Thyroid gland (tissue), 4 donors: ENCODE measurements around the gene TTI1. TPM values are rescaled to one million over a fixed set of nuclear protein-coding genes. Genes with fewer than 3 reads are reported as not detected.

Experiments
- DNase-seq, 2 donors: peaks; one replicate each; pipeline ENCODE4 v3.0.0-alpha.2; 2019
- H3K27ac ChIP-seq, 3 donors: fragments of 200-600 bp; sonication (generic); 1 replicate in 2 of 3; 2 replicates in 1 of 3; pipeline ENCODE4 v1.5.1; 2016 to 2019; ENCODE audit warnings: mild to moderate bottlenecking in 1 of 3, moderate library complexity in 1 of 3
- H3K27me3 ChIP-seq: fragments of 200-600 bp; sonication (generic); one replicate; pipeline ENCODE4 v1.5.1; 2019
- H3K36me3 ChIP-seq, 2 donors: fragments of 200-600 bp; sonication (generic); one replicate each; pipeline ENCODE4 v1.5.1; 2016 to 2019
- H3K4me1 ChIP-seq, 2 donors: fragments of 200-600 bp; sonication (generic); one replicate each; pipeline ENCODE4 v1.5.1; 2017 to 2019
- H3K4me3 ChIP-seq, 3 donors: fragments of 200-600 bp; sonication (generic); replicated peaks in 1 of 3; 1 replicate in 2 of 3; 2 replicates in 1 of 3; pipeline ENCODE4 v1.5.1; 2016; ENCODE audit warnings: mild to moderate bottlenecking in 1 of 3
- H3K9me3 ChIP-seq: fragments of 200-600 bp; sonication (generic); one replicate; pipeline ENCODE4 v1.5.1; 2017
- POLR2A ChIP-seq, 2 donors: fragments of 450-650 bp; IDR thresholded peaks; one replicate each; pipeline ENCODE4 v1.6.1; 2017; ENCODE audit warnings: antibody characterized with exemption in 2 of 2, mild to moderate bottlenecking in 2 of 2, moderate library complexity in 1 of 2
- WGBS, 2 donors: methylation state at CpG; one replicate each; pipeline ENCODE4 v1.1.5; 2017; 5-methylcytosine and 5-hydroxymethylcytosine counted together
- intact Hi-C: fragments of 100-400 bp; cut with DNase I; formaldehyde crosslinking; loops from one replicate; pipeline ENCODE4 v1.15.1; 2023
- total RNA-seq, 4 donors: library from RNA; depleted of rRNA; stranded (reverse); fragments of >200 nt; gene quantifications; one replicate each; pipeline ENCODE4 v1.2.3, GENCODE V29; 2016
- TF ChIP-seq, protein P1 (sequence below), 6 experiments: fragments of 200-600 bp in 3 of 6; fragments of 450-650 bp in 3 of 6; sonication (generic) in 3 of 6; IDR thresholded peaks; one replicate each; pipeline ENCODE4 v1.5.1; 2016 to 2019; ENCODE audit warnings: antibody characterized with exemption in 6 of 6, mild to moderate bottlenecking in 2 of 6, inconsistent platforms in 1 of 6, moderate library complexity in 1 of 6

Gene TTI1
- total RNA-seq, 4 donors from 2014 or later: 23.0 to 45.0 (median 30.1) TPM

DNA sequence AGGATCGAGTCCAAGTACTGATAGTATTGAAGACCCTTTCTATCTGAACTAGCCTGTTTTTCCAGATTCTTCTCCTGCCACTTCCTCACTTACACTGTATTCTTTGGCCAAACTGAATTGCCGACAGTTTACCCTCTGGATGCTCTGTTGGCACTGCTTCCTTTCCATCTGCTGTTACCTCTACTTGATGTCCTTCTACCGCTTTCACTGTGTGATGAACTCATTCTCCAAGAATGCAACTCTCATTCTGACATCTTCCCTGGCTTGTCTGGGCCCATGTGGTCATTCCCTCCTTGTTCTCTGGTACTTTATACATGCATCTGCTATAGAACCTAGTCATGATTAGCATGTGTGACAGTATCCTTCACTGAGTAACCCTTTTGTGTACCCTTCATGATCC, 16.5 kb upstream of the TTI1 start:
- 69 to 75% methylated on average over 3 of the region's 3 CpGs for WGBS, 2 donors
- intact Hi-C loops: no loop called here

GRCh38 chr20:38046572-38046971, 13.3 kb upstream of the TTI1 start:
- WGBS, 2 donors: 70 to 78% methylated on average over 4 of the region's 4 CpGs
- Histone ChIP-seq H3K4me3 (no peak overlapping the region), H3K27me3 (no peaks in the 10 kb centered on the region), H3K9me3 (no peaks in the 10 kb centered on the region), H3K4me1 (peaks cover 9 to 10% of the 10 kb centered on the region in 2 donors), H3K27ac (no peak overlapping the region), H3K36me3 (peaks cover 22% of the 10 kb centered on the region in 2 donors)
- intact Hi-C loops: no loop called here
- TF ChIP-seq, protein P1, sequence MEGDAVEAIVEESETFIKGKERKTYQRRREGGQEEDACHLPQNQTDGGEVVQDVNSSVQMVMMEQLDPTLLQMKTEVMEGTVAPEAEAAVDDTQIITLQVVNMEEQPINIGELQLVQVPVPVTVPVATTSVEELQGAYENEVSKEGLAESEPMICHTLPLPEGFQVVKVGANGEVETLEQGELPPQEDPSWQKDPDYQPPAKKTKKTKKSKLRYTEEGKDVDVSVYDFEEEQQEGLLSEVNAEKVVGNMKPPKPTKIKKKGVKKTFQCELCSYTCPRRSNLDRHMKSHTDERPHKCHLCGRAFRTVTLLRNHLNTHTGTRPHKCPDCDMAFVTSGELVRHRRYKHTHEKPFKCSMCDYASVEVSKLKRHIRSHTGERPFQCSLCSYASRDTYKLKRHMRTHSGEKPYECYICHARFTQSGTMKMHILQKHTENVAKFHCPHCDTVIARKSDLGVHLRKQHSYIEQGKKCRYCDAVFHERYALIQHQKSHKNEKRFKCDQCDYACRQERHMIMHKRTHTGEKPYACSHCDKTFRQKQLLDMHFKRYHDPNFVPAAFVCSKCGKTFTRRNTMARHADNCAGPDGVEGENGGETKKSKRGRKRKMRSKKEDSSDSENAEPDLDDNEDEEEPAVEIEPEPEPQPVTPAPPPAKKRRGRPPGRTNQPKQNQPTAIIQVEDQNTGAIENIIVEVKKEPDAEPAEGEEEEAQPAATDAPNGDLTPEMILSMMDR (IDR thresholded peaks at IDR 0.05): no peak
- TF ChIP-seq POLR2A (IDR thresholded peaks at IDR 0.05): no peak
- DNase-seq: no peak

More for the DNA sequence above, 16.5 kb upstream of the TTI1 start:
- H3K36me3 ChIP-seq: peaks cover 11 to 16% of the 10 kb centered on the region in 2 donors
- TF ChIP-seq, protein P1 (IDR thresholded peaks at IDR 0.05): no peak
- TF ChIP-seq POLR2A (IDR thresholded peaks at IDR 0.05): no peak
- H3K9me3 ChIP-seq: no peaks in the 10 kb centered on the region
- H3K27me3 ChIP-seq: no peaks in the 10 kb centered on the region
- H3K4me3 ChIP-seq: no peak overlapping the region
- H3K4me1 ChIP-seq: peaks cover 9 to 10% of the 10 kb centered on the region in 2 donors
- H3K27ac ChIP-seq: no peak overlapping the region
- no peak for DNase-seq

DNA sequence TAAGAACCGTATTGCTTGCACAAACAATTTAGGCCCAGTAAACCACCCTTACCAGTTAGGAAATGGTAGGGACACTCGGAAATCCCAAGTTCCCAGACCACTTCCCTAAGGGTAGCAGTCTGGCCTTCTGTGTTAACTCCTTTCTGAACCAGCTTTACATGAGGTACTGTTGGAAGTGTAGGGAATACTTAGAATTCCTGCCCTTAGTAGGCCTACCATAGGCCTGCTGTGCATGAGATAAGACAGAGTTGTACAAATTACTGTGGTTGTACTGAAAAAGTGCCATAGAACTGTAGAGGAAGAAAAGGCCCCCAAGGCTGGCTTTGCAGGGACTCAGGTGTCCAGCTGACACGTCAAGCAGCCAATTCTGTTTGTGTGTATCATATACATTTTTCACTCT, 11.4 kb upstream of the TTI1 start:
- Histone ChIP-seq H3K4me1 (peaks cover under 1 to 2% of the 10 kb centered on the region in 2 donors), H3K9me3 (no peaks in the 10 kb centered on the region), H3K4me3 (no peak overlapping the region), H3K27ac (no peak overlapping the region), H3K36me3 (peaks cover 22% of the 10 kb centered on the region in 2 donors), H3K27me3 (no peaks in the 10 kb centered on the region)
- intact Hi-C loops: no loop called here
- 93 to 97% methylated on average over 3 of the region's 3 CpGs for WGBS, 2 donors
- no peak for DNase-seq
- no peak for TF ChIP-seq POLR2A (IDR thresholded peaks at IDR 0.05)
- TF ChIP-seq, protein P1 (IDR thresholded peaks at IDR 0.05): no peak

GRCh38 chr20:38043512-38044300, 10.4 kb upstream of the TTI1 start:
- no peaks in the 10 kb centered on the region for H3K9me3 ChIP-seq
- no peak for DNase-seq
- no peaks in the 10 kb centered on the region for H3K27me3 ChIP-seq
- peaks cover 17 to 18% of the 10 kb centered on the region in 2 donors for H3K36me3 ChIP-seq
- H3K27ac ChIP-seq: no peak overlapping the region
- no peak overlapping the region for H3K4me3 ChIP-seq
- TF ChIP-seq POLR2A (IDR thresholded peaks at IDR 0.05): no peak
- TF ChIP-seq, protein P1 (IDR thresholded peaks at IDR 0.05): no peak
- no peaks in the 10 kb centered on the region for H3K4me1 ChIP-seq
- intact Hi-C loops: no loop called here
- WGBS, 2 donors: 93 to 96% methylated on average over 10 of the region's 10 CpGs

GRCh38 chr20:38040276-38040675, 7.0 kb upstream of the TTI1 start:
- H3K27ac ChIP-seq: no peak overlapping the region
- TF ChIP-seq, protein P1 (IDR thresholded peaks at IDR 0.05): no peak
- TF ChIP-seq POLR2A (IDR thresholded peaks at IDR 0.05): no peak
- H3K4me1 ChIP-seq: peaks cover 0 to 25% of the 10 kb centered on the region in 2 donors
- H3K36me3 ChIP-seq: peaks cover 9 to 11% of the 10 kb centered on the region in 2 donors
- WGBS, 2 donors: 45 to 96% methylated on average over 1 of the region's 1 CpG
- no peak for DNase-seq
- no peak overlapping the region for H3K4me3 ChIP-seq
- H3K9me3 ChIP-seq: no peaks in the 10 kb centered on the region
- H3K27me3 ChIP-seq: no peaks in the 10 kb centered on the region
- intact Hi-C loops: no loop called here
